AG04450 (cell line): ENCODE results near the gene DYNLL2. TPM values are rescaled to one million over a fixed set of nuclear protein-coding genes. Genes with fewer than 3 reads are reported as not detected.
A peak's percentile ranks its signal among the peaks of the same experiment; 100 is the strongest.

Experiments
- CTCF ChIA-PET: fragments of 300-600, 350-600 bp; formaldehyde crosslinking; extraction: SDS; loops from one replicate; lab custom pipeline; 2022; ENCODE audit warnings: antibody characterized with exemption, inconsistent platforms; lab: Charles Lee
- POLR2A ChIA-PET: fragments of 350-600 bp; formaldehyde crosslinking; extraction: SDS; loops from one replicate; lab custom pipeline; 2021; ENCODE audit warnings: antibody characterized with exemption, inconsistent platforms; lab: Yijun Ruan, JAX
- DNase-seq: peaks from one replicate; pipeline ENCODE4 v3.0.0-alpha.2; 2011; ENCODE audit warnings: low read depth, low spot score
- H3K27ac ChIP-seq: one replicate; pipeline ENCODE4 v1.5.1; 2012; ENCODE audit warnings: low read depth, low read length, control low read depth
- H3K27me3 ChIP-seq: one replicate; pipeline ENCODE4 v1.6.0; 2012; ENCODE audit warnings: low read length; ENCODE audit not compliant: control insufficient read depth, insufficient read depth
- H3K4me3 ChIP-seq: 2 replicates; pipeline ENCODE4 v1.5.1; 2011; ENCODE audit warnings: mild to moderate bottlenecking, low read depth, low read length, control low read depth
- H3K9me3 ChIP-seq: 2 replicates; pipeline ENCODE4 v1.5.1; 2012; ENCODE audit warnings: low read length; ENCODE audit not compliant: control insufficient read depth, insufficient read depth
- CTCF ChIP-seq: IDR thresholded peaks from 2 replicates; pipeline ENCODE4 v1.5.1; 2011; ENCODE audit warnings: low read depth, low read length, control low read depth, inconsistent platforms
- polyA plus RNA-seq: library from polyadenylated mRNA; depleted of rRNA; stranded (reverse); fragments of >200 nt; gene quantifications from 2 replicates; pipeline ENCODE4 v1.2.3, GENCODE V29; 2011

DYNLL2 gene
- polyA plus RNA-seq, 1 experiment, result 18.2 TPM

DNA sequence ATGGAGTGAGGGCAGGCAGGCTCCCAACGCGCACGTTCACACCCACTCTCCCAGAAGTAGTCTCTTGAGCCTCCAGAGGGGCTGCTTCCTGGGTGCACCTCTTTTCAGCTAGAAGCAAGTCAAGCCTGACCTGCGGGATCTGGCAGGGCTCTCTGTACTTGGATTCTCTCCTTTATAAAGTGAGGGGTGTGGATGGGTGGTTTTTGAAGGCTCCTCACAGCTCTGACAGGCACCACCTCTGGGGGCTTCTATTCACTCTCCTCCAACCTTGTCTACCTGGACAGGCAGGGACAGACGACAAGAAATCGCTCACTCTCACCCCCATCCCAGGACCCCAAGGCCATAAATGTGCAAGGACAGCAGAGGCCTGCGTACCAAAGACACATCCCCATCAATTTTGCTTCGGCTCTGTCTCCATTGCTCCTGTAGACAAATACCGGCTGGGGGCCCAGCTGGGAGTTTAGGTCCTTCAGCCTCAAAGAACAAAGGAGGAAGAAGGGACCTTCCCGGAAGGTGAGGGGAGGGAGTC, 814 bp upstream of the DYNLL2 start:
- CTCF ChIA-PET, result interaction anchor here (0.5 kb wide), 1 partner anchor 577 kb away, joined by 3 read pairs; no protein-coding TSS in a partner anchor

DNA sequence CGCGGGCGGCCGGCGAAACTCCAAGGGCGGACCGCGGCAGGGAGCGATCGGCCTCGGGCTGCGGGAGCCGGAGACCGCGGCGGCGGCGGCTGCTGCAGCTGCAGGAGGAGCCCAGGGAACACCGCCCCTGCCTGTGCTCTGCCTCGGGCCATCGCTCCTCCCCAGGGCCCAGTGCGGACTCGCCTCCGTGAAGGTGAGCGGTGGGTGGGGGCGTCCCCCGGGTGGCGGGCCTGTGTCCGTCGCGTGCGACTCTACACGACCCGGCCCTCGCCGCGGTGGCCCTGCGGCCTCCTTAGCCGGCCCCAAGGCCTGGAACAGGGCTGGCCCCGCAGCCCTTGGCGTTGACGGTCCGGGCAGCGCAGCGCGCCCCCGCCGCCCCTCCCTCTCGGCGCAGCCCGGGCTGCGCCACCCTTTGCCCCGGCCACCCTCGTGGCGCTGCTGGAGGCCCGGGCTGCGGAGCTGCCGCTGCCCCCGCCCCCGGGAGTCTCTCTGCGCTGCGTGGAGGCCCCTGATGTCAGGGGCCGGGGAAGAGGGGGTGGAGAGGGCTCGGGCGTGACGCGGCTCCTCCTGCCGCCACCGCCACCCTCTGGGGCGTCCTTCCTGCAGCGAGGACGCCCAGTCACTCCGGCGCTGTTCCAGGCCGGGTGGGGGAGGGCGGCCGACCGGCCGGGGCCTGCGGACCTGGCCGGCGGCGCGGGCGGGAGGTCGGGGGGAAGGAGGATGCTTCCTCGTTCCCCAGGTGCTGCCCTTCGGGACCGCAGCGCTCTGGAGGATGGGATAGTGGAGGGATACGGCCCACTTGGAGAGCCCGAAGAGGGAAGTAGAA, 485 bp downstream of the DYNLL2 start:
- no peak for DNase-seq
- CTCF ChIA-PET, result interaction anchor here (0.6 kb wide), 1 partner anchor 301 kb away, joined by 8 read pairs; no protein-coding TSS in a partner anchor
- H3K27ac ChIP-seq, result no peak overlapping the region
- POLR2A ChIA-PET, result interaction anchor here (0.6 to 3.2 kb wide), 11 partner anchors 8 to 557 kb away, joined by 3 to 44 read pairs (median 4); partner anchors contain the start of genes SRSF1 and SUPT4H1
- no peaks in the 10 kb centered on the region for H3K9me3 ChIP-seq
- peaks cover 10% of the 10 kb centered on the region for H3K27me3 ChIP-seq
- no peak for TF ChIP-seq CTCF
- H3K4me3 ChIP-seq, result peak overlapping the region; percentile 79

More for the DNA sequence above, 814 bp upstream of the DYNLL2 start:
- no peak for DNase-seq
- peak overlapping the region; percentile 43; the same call in 1 of the 2 replicates for H3K4me3 ChIP-seq
- H3K27ac ChIP-seq, result peak overlapping the region; percentile 39
- peaks cover 13% of the 10 kb centered on the region for H3K27me3 ChIP-seq
- H3K9me3 ChIP-seq, result no peaks in the 10 kb centered on the region
- TF ChIP-seq CTCF, result no peak
- POLR2A ChIA-PET, result interaction anchor here (0.7 to 3.2 kb wide), 4 partner anchors 76 to 137 kb away, joined by 3 to 44 read pairs (median 4); partner anchors contain the start of gene SRSF1

GRCh38 chr17:58084317-58084981, 1.2 kb downstream of the DYNLL2 start:
- TF ChIP-seq CTCF, result peak; percentile 14; the same call in 1 of the 2 replicates
- no peak for DNase-seq
- Histone ChIP-seq H3K27ac (peak overlapping the region; percentile 11), H3K4me3 (peak overlapping the region; percentile 79), H3K27me3 (peaks cover 6% of the 10 kb centered on the region), H3K9me3 (no peaks in the 10 kb centered on the region)
- CTCF ChIA-PET, result interaction anchor here (0.6 kb wide), 1 partner anchor 301 kb away, joined by 8 read pairs; no protein-coding TSS in a partner anchor
- POLR2A ChIA-PET, result interaction anchor here (1.0 to 3.2 kb wide), 7 partner anchors 8 to 253 kb away, joined by 3 to 44 read pairs (median 4); partner anchors contain the start of gene SRSF1

- ChIA-PET POLR2A (interaction anchor here (0.6 kb wide), 1 partner anchor 573 kb away, joined by 3 read pairs; no protein-coding TSS in a partner anchor), CTCF (interaction anchor here (1.5 kb wide), 1 partner anchor 252 kb away, joined by 4 read pairs; no protein-coding TSS in a partner anchor)
- no peak for DNase-seq
- TF ChIP-seq CTCF, result no peak
- no peak overlapping the region for H3K27ac ChIP-seq
- peak overlapping the region; percentile 79 for H3K4me3 ChIP-seq
- H3K9me3 ChIP-seq, result no peaks in the 10 kb centered on the region
- H3K27me3 ChIP-seq, result peaks cover 3% of the 10 kb centered on the region
Observed at GRCh38 chr17:58085039-58085715, 2.0 kb downstream of the DYNLL2 start.
